BLaER1 treated with 17β-estradiol and CSF1 and Interleukin-3, amounts not matched to agents 10 nM and 100 nM (cell line): ENCODE measurements around the gene FFAR1.

Experiments
- H3K27ac ChIP-seq, 11 experiments: shearing (Covaris generic); formaldehyde crosslinking; 2 replicates each; pipeline ENCODE4 v1.8.1; 2022
- H3K27me3 ChIP-seq, 11 experiments: shearing (Covaris generic); formaldehyde crosslinking; 2 replicates each; pipeline ENCODE4 v1.8.1; 2022
- H3K36me3 ChIP-seq, 11 experiments: shearing (Covaris generic); formaldehyde crosslinking; 2 replicates each; pipeline ENCODE4 v1.8.1; 2022
- H3K4me1 ChIP-seq, 10 experiments: shearing (Covaris generic); formaldehyde crosslinking; 2 replicates each; pipeline ENCODE4 v1.8.1; 2022
- H3K4me2 ChIP-seq, 11 experiments: shearing (Covaris generic); formaldehyde crosslinking; 2 replicates each; pipeline ENCODE4 v1.8.1; 2022
- H3K4me3 ChIP-seq, 10 experiments: shearing (Covaris generic); formaldehyde crosslinking; 2 replicates each; pipeline ENCODE4 v1.8.1; 2022
- H3K9ac ChIP-seq, 11 experiments: shearing (Covaris generic); formaldehyde crosslinking; 2 replicates each; pipeline ENCODE4 v1.8.1; 2022
- H3K9me3 ChIP-seq, 11 experiments: shearing (Covaris generic); formaldehyde crosslinking; replicated peaks in 1 of 11; 2 replicates each; pipeline ENCODE4 v1.8.1; 2022
- H4K20me1 ChIP-seq, 11 experiments: shearing (Covaris generic); formaldehyde crosslinking; 2 replicates each; pipeline ENCODE4 v1.8.1; 2022
- Cebpa-rat ChIP-seq, 11 experiments: shearing (Covaris generic); IDR thresholded peaks; 2 replicates each; pipeline ENCODE4 v1.8.1; 2022

The FFAR1 gene

GRCh38 chr19:35331551-35332214 is 16.0 kb upstream of the FFAR1 start:
- Histone ChIP-seq H3K4me3 (peak overlapping the region; percentile 20 to 87 (median 68); a peak in 19 of 20 replicates), H3K9ac (peak overlapping the region in 10 of 11 experiments; percentile 29 to 86 (median 74); a peak in 20 of 22 replicates), H3K9me3 (no peaks in the 10 kb centered on the region), H3K4me1 (peaks cover 71 to 100% (median 100%) of the 10 kb centered on the region in 10 experiments), H3K4me2 (peak overlapping the region; percentile 74 to 98 (median 93)), H4K20me1 (peaks cover 0 to 54% (median 0%) of the 10 kb centered on the region in 11 experiments; a peak in 6 of 22 replicates), H3K27ac (peak overlapping the region in 8 of 11 experiments; percentile 65 to 84 (median 73); a peak in 16 of 22 replicates), H3K36me3 (peaks cover 5 to 49% (median 32%) of the 10 kb centered on the region in 11 experiments; a peak in 19 of 22 replicates), H3K27me3 (no peaks in the 10 kb centered on the region)
- no peak for TF ChIP-seq Cebpa-rat (IDR thresholded peaks at IDR 0.05)

DNA sequence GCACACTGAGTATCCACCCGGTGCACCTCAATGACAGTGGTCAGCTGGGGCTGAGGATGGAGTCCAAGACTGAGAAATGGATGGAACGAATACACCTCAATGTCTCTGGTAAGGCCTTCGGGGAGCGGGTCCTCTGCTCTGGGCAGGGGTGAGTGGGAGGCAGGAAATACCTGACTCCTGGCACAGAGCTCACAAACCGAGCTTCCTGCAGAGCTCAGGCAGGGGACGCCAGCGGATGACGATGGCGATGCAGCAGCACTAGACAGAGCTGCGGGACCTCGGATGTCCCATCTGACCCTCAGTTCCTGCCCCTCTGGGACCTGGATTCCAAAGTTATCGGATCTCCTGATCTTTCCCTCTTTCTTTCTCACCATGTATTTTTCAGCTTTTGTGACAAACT is 14.9 kb upstream of the FFAR1 start:
- Histone ChIP-seq H3K36me3 (peaks cover 6 to 61% (median 42%) of the 10 kb centered on the region in 11 experiments; a peak in 19 of 22 replicates), H3K9ac (peak overlapping the region in 9 of 11 experiments; percentile 34 to 86 (median 75); a peak in 18 of 22 replicates), H4K20me1 (peaks cover 0 to 62% (median 0%) of the 10 kb centered on the region in 11 experiments; a peak in 6 of 22 replicates)

DNA sequence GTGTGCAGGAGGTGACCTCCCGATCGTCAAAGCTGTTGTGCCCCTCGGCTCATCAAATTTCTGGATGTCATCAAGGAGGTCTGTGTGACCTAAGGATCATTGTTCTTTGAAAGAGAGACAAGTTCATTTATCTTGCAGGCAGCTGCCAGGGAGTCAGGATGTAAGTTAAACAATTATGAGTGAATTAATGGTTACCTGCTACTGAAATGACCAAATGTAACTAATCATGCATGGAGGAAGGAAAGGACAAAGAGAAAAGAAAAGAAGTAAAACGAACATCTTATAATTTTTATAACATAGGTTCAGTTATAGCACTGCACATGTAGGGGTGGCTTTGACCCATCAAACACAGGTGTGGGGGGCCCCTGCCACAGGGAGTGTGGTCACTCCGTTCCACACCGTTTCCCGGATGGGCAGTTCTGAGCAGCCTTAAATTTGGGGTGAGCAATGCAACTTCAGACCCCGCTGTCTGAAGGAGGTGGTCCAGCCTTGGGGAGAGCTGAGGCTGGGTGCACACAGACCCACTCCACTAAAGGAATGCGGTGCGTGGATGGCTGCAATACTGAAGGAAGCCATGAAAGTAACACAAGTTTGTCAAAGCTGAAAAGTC is 13.5 kb upstream of the FFAR1 start:
- peak overlapping the region in 4 of 11 experiments; percentile 77 to 86 (median 84); a peak in 9 of 22 replicates for H3K9ac ChIP-seq
- peak overlapping the region; percentile 74 to 98 (median 93); a peak in 21 of 22 replicates for H3K4me2 ChIP-seq
- no peaks in the 10 kb centered on the region for H3K27me3 ChIP-seq
- H3K36me3 ChIP-seq = peaks cover 6 to 75% (median 52%) of the 10 kb centered on the region in 11 experiments; a peak in 19 of 22 replicates
- H3K4me3 ChIP-seq = peak overlapping the region in 1 of 10 experiments; percentile 78; a peak in 3 of 20 replicates
- no peaks in the 10 kb centered on the region for H3K9me3 ChIP-seq
- H4K20me1 ChIP-seq = peaks cover 0 to 67% (median 0%) of the 10 kb centered on the region in 11 experiments; a peak in 6 of 22 replicates
- peaks cover 66 to 100% (median 97%) of the 10 kb centered on the region in 10 experiments for H3K4me1 ChIP-seq
- peak overlapping the region in 6 of 11 experiments; percentile 34 to 84 (median 78); a peak in 10 of 22 replicates for H3K27ac ChIP-seq
- no peak for TF ChIP-seq Cebpa-rat (IDR thresholded peaks at IDR 0.05)

More for the DNA sequence above, 14.9 kb upstream of the FFAR1 start:
- TF ChIP-seq Cebpa-rat (IDR thresholded peaks at IDR 0.05) = no peak
- peak overlapping the region in 9 of 11 experiments; percentile 6 to 84 (median 67); a peak in 14 of 22 replicates for H3K27ac ChIP-seq
- H3K27me3 ChIP-seq = no peaks in the 10 kb centered on the region
- H3K4me1 ChIP-seq = peaks cover 76 to 100% (median 100%) of the 10 kb centered on the region in 10 experiments
- H3K4me2 ChIP-seq = peak overlapping the region; percentile 74 to 98 (median 93)
- H3K9me3 ChIP-seq = no peaks in the 10 kb centered on the region
- peak overlapping the region; percentile 8 to 87 (median 68); a peak in 19 of 20 replicates for H3K4me3 ChIP-seq

DNA sequence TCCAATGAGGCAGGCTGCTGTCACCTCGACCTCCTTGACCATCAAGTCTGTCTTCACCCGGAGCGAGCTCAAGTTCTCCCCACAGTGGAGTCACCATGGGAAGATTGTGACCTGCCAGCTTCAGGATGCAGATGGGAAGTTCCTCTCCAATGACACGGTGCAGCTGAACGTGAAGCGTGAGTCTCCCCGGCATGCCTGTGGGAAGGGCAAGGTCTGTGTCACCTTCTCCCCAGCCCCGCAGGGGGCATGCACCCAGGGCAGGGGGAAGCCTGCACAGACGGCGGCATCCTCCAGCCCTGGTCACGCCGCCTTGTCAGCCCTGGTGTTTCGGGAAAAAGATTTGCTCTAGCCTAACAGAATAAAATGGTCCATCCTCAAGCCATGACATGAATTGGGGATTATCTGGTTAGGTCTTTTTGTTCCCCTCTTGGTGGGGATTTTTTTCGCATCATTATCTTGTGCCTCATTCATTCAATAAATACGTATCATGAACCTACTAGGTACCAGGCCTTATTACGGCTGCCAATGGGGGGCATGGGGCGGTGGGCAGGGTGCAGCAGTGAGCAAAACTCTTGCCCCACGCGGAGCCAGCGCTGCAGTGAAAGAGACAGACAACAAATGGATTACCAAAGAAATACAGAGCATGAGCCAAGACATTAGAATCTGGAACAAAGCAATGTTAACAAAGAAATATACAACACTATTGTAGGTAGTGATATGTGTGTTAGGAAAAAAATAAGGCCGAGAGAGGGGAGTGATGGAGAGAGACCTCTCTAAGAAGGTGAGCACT is 11.3 kb upstream of the FFAR1 start:
- peaks cover 0 to 57% (median 0%) of the 10 kb centered on the region in 11 experiments; a peak in 6 of 22 replicates for H4K20me1 ChIP-seq
- H3K4me2 ChIP-seq = peak overlapping the region in 9 of 11 experiments; percentile 46 to 98 (median 83); a peak in 15 of 22 replicates
- H3K27me3 ChIP-seq = no peaks in the 10 kb centered on the region
- no peaks in the 10 kb centered on the region for H3K9me3 ChIP-seq
- H3K27ac ChIP-seq = peak overlapping the region in 4 of 11 experiments; percentile 27 to 82 (median 37); a peak in 4 of 22 replicates
- H3K9ac ChIP-seq = 0 out of 22 replicates have a peak overlapping the region, but pooled peaks of 1 of the 11 experiments have one; percentile 30
- TF ChIP-seq Cebpa-rat (IDR thresholded peaks at IDR 0.05) = no peak
- peaks cover 66 to 100% (median 97%) of the 10 kb centered on the region in 10 experiments for H3K4me1 ChIP-seq
- peaks cover 6 to 96% (median 66%) of the 10 kb centered on the region in 11 experiments; a peak in 19 of 22 replicates for H3K36me3 ChIP-seq
- no peak overlapping the region for H3K4me3 ChIP-seq

DNA sequence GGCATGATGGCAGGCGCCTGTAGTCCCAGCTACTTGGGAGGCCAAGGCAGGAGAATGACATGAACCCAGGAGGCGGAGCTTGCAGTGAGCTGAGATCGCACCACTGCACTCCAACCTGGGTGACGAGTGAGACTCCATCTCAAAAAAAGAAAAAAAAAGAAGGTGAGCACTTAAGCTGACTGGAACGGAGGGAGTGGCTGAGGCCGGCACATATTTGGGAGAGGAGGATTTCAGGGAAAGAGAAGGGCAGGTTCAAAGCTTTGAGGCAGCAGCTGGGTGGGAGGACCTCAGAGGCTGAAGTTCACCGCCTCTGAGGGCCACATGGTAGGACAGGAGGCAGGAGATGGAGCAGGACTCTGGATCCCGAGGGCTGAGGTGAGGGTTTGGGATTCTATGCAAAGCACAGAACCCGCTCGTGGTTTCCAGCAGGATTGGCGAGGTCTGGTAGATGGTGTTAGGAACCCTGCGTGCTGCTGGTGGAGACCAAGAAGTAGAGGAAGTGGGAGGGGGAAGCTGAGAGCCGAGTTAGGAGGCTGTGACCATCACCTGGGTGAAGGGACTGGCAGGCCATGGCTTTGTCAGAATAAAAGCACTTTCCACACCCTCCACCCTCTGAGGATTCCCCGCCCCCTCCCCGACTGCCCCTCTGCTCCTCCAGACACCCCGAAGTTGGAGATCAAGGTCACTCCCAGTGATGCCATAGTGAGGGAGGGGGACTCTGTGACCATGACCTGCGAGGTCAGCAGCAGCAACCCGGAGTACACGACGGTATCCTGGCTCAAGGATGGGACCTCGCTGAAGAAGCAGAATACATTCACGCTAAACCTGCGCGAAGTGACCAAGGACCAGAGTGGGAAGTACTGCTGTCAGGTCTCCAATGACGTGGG is 10.4 kb upstream of the FFAR1 start:
- H3K4me3 ChIP-seq = no peak overlapping the region
- H3K4me2 ChIP-seq = peak overlapping the region; percentile 43 to 98 (median 66); a peak in 21 of 22 replicates
- no peak for TF ChIP-seq Cebpa-rat (IDR thresholded peaks at IDR 0.05)
- peaks cover 6 to 100% (median 73%) of the 10 kb centered on the region in 11 experiments; a peak in 19 of 22 replicates for H3K36me3 ChIP-seq
- H4K20me1 ChIP-seq = peaks cover 0 to 50% (median 0%) of the 10 kb centered on the region in 11 experiments; a peak in 6 of 22 replicates
- no peaks in the 10 kb centered on the region for H3K9me3 ChIP-seq
- H3K4me1 ChIP-seq = peaks cover 66 to 100% (median 97%) of the 10 kb centered on the region in 10 experiments
- peak overlapping the region in 4 of 11 experiments; percentile 23 to 55 (median 36); a peak in 5 of 22 replicates for H3K9ac ChIP-seq
- H3K27ac ChIP-seq = peak overlapping the region in 4 of 11 experiments; percentile 8 to 82 (median 30); a peak in 3 of 22 replicates
- no peaks in the 10 kb centered on the region for H3K27me3 ChIP-seq

GRCh38 chr19:35337984-35338296 is 9.8 kb upstream of the FFAR1 start:
- no peak for TF ChIP-seq Cebpa-rat (IDR thresholded peaks at IDR 0.05)
- Histone ChIP-seq H3K27ac (peak overlapping the region in 3 of 11 experiments; percentile 13 to 42 (median 40); a peak in 4 of 22 replicates), H3K4me2 (peak overlapping the region in 6 of 11 experiments; percentile 43 to 97 (median 65); a peak in 6 of 22 replicates), H3K4me3 (no peak overlapping the region), H3K4me1 (peaks cover 66 to 99% (median 96%) of the 10 kb centered on the region in 10 experiments), H3K27me3 (no peaks in the 10 kb centered on the region), H3K36me3 (peaks cover 6 to 100% (median 77%) of the 10 kb centered on the region in 11 experiments; a peak in 19 of 22 replicates), H4K20me1 (peaks cover 0 to 45% (median 0%) of the 10 kb centered on the region in 11 experiments; a peak in 6 of 22 replicates), H3K9me3 (no peaks in the 10 kb centered on the region), H3K9ac (no peak overlapping the region)

DNA sequence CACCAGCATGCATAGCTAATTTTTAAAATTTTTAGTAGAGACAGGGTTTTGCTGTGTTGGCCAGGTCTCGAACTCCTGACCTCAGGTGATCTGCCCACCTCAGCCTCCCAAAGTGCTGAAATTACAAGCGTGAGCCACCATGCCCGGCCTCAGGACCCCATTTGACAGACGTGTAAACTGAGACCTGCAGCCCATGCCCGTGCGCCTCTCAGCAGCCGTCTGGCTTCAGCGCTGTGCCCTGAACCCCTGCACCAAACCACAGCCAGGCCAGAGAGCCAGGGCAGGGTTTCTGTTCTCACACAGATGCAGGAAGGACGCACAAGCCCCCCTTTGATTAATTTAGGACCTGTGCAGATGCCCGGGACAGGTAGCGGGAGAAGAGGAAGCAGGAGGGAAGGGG is 7.3 kb upstream of the FFAR1 start:
- H4K20me1 ChIP-seq = peaks cover 0 to 33% (median 0%) of the 10 kb centered on the region in 11 experiments; a peak in 5 of 22 replicates
- H3K36me3 ChIP-seq = peaks cover 6 to 100% (median 86%) of the 10 kb centered on the region in 11 experiments; a peak in 20 of 22 replicates
- no peak for TF ChIP-seq Cebpa-rat (IDR thresholded peaks at IDR 0.05)

More for the DNA sequence above, 7.3 kb upstream of the FFAR1 start:
- H3K27me3 ChIP-seq = no peaks in the 10 kb centered on the region
- no peaks in the 10 kb centered on the region for H3K9me3 ChIP-seq
- peak overlapping the region; percentile 28 to 84 (median 74); a peak in 21 of 22 replicates for H3K4me2 ChIP-seq
- H3K27ac ChIP-seq = peak overlapping the region in 5 of 11 experiments; percentile 11 to 58 (median 28); a peak in 7 of 22 replicates
- peaks cover 75 to 99% (median 95%) of the 10 kb centered on the region in 10 experiments for H3K4me1 ChIP-seq
- H3K4me3 ChIP-seq = no peak overlapping the region; a peak in 1 of 20 replicates
- H3K9ac ChIP-seq = 0 out of 22 replicates have a peak overlapping the region, but pooled peaks of 1 of the 11 experiments have one; percentile 41
